Upper lobe of left lung (tissue), 6 donors: ENCODE results near the gene RPS24. TPM values are rescaled to one million over a fixed set of nuclear protein-coding genes. Genes with fewer than 3 reads are reported as not detected.
"Not testable (repeated sequence)": the region's sequence is repeated elsewhere in the genome, so short reads cannot be mapped to it uniquely, and the experiment has no call there.

Source experiments
- ATAC-seq, 2 donors: fragments of 200-7000 bp; cut with Tn5 transposase; one replicate each; pipeline ENCODE4 v1.9.1; 2022; ENCODE audit warnings: mild to moderate bottlenecking in 2 of 2, moderate library complexity in 2 of 2; ENCODE audit not compliant: low FRiP score in 2 of 2
- DNase-seq, 2 donors: peaks; one replicate each; pipeline ENCODE4 v3.0.0-alpha.2; 2019 to 2020
- H3K27ac ChIP-seq, 4 donors: fragments of 200-600 bp; sonication (generic); one replicate each; pipeline ENCODE4 v1.5.1; 2016 to 2019
- H3K27me3 ChIP-seq, 4 donors: fragments of 200-600 bp; sonication (generic); one replicate each; pipeline ENCODE4 v1.5.1; 2017 to 2019
- H3K36me3 ChIP-seq, 4 donors: fragments of 200-600 bp; sonication (generic); one replicate each; pipeline ENCODE4 v1.5.1; 2016 to 2019
- H3K4me1 ChIP-seq, 4 donors: fragments of 200-600 bp; sonication (generic); one replicate each; pipeline ENCODE4 v1.5.1; 2018 to 2019
- H3K4me3 ChIP-seq, 4 donors: fragments of 200-600 bp; sonication (generic); one replicate each; pipeline ENCODE4 v1.5.1; 2017 to 2019; ENCODE audit warnings: mild to moderate bottlenecking in 2 of 4, moderate library complexity in 1 of 4
- H3K9me3 ChIP-seq, 4 donors: fragments of 200-600 bp; sonication (generic); one replicate each; pipeline ENCODE4 v1.5.1; 2018 to 2019
- CTCF ChIP-seq, 6 experiments: fragments of 450-650 bp in 4 of 6; fragments of 200-600 bp in 2 of 6; sonication (generic) in 2 of 6; IDR thresholded peaks; one replicate each; pipeline ENCODE4 v1.5.1; 2016 to 2019; ENCODE audit warnings: antibody characterized with exemption in 6 of 6
- EP300 ChIP-seq, 4 donors: sonication (generic); formaldehyde crosslinking; IDR thresholded peaks; one replicate each; pipeline ENCODE4 v1.5.1; 2017; ENCODE audit warnings: antibody characterized with exemption in 4 of 4, control low read depth in 2 of 4
- POLR2A ChIP-seq, 4 donors: fragments of 450-650 bp; IDR thresholded peaks; one replicate each; pipeline ENCODE4 v1.5.1; 2016 to 2017; ENCODE audit warnings: antibody characterized with exemption in 4 of 4, mild to moderate bottlenecking in 2 of 4
- POLR2AphosphoS5 ChIP-seq, 2 donors: sonication (generic); formaldehyde crosslinking; IDR thresholded peaks; one replicate each; pipeline ENCODE4 v1.5.1; 2017; ENCODE audit warnings: antibody characterized with exemption in 2 of 2
- WGBS, 2 donors: methylation state at CpG; one replicate each; pipeline ENCODE4 v1.1.5; 2017 to 2018; 5-methylcytosine and 5-hydroxymethylcytosine counted together
- total RNA-seq, 6 donors: library from RNA; depleted of rRNA in 4 of 6; stranded (reverse); fragments of >200 nt in 4 of 6; gene quantifications; one replicate each; pipeline versions ENCODE4 v1.1.0 to v1.2.1, GENCODE V29; 2016 to 2021
- donor health status: DM: no; HTN: no; CAD: no; lungs with moderate emphysema.
- donor health status: DM: no; HTN: yes; CAD: no; lungs with severe emphysema.

The RPS24 gene
- total RNA-seq, 6 donors from 2014 or later, result 960 to 2,499 (median 1,242) TPM

GRCh38 chr10:78071857-78072179 is 38.2 kb downstream of the RPS24 start:
- Histone ChIP-seq H3K4me1 (no peaks in the 10 kb centered on the region), H3K9me3 (no peaks in the 10 kb centered on the region), H3K36me3 (no peaks in the 10 kb centered on the region), H3K27ac (no peak overlapping the region), H3K4me3 (no peak overlapping the region), H3K27me3 (no peaks in the 10 kb centered on the region)
- DNase-seq, result no peak
- ATAC-seq, result no peak
- WGBS, 2 donors, result 91 to 96% methylated on average over 4 of the region's 4 CpGs
- TF ChIP-seq POLR2A (IDR thresholded peaks at IDR 0.05), result no peak
- no peak for TF ChIP-seq EP300 (IDR thresholded peaks at IDR 0.05)
- TF ChIP-seq CTCF (IDR thresholded peaks at IDR 0.05), result no peak
- TF ChIP-seq POLR2AphosphoS5 (IDR thresholded peaks at IDR 0.05), result no peak

- Histone ChIP-seq H3K4me1 (no peaks in the 10 kb centered on the region), H3K36me3 (no peaks in the 10 kb centered on the region), H3K4me3 (no peak overlapping the region), H3K27me3 (no peaks in the 10 kb centered on the region), H3K27ac (no peak overlapping the region), H3K9me3 (no peaks in the 10 kb centered on the region)
- no peak for TF ChIP-seq POLR2AphosphoS5 (IDR thresholded peaks at IDR 0.05)
- TF ChIP-seq EP300 (IDR thresholded peaks at IDR 0.05), result no peak
- TF ChIP-seq POLR2A (IDR thresholded peaks at IDR 0.05), result no peak
- TF ChIP-seq CTCF (IDR thresholded peaks at IDR 0.05), result no peak
- ATAC-seq, result no peak
- DNase-seq, result no peak
Observed at GRCh38 chr10:78072504-78072903, 38.8 kb downstream of the RPS24 start.

- ATAC-seq, H3K27me3 ChIP-seq, H3K36me3 ChIP-seq, H3K4me3 ChIP-seq, H3K27ac ChIP-seq, H3K4me1 ChIP-seq, H3K9me3 ChIP-seq: not testable (repeated sequence)
- peak in 1 of 2 donors; percentile 64 for DNase-seq
- WGBS, 2 donors, result 92 to 100% methylated on average over 4 to 9 of the region's 29 CpGs
Observed at GRCh38 chr10:78075806-78076205, 42.1 kb downstream of the RPS24 start.

- WGBS, 2 donors, result 85% methylated on average over 4 of the region's 4 CpGs
- Histone ChIP-seq H3K27me3 (no peaks in the 10 kb centered on the region), H3K27ac (no peak overlapping the region)
Observed at GRCh38 chr10:78078539-78079330, 45.1 kb downstream of the RPS24 start.

GRCh38 chr10:78079411-78079810 is 45.7 kb downstream of the RPS24 start:
- Histone ChIP-seq H3K27me3 (no peaks in the 10 kb centered on the region), H3K36me3 (no peaks in the 10 kb centered on the region), H3K4me3 (no peak overlapping the region), H3K27ac (no peak overlapping the region), H3K4me1 (no peaks in the 10 kb centered on the region), H3K9me3 (no peaks in the 10 kb centered on the region)
- 85 to 94% methylated on average over 6 of the region's 6 CpGs for WGBS, 2 donors
- DNase-seq (no peak), ATAC-seq (no peak)
- TF ChIP-seq POLR2AphosphoS5 (IDR thresholded peaks at IDR 0.05) (no peak), POLR2A (IDR thresholded peaks at IDR 0.05) (no peak), EP300 (IDR thresholded peaks at IDR 0.05) (no peak), CTCF (IDR thresholded peaks at IDR 0.05) (no peak)

More at GRCh38 chr10:78078539-78079330, 45.1 kb downstream of the RPS24 start:
- no peaks in the 10 kb centered on the region for H3K9me3 ChIP-seq
- H3K36me3 ChIP-seq, result no peaks in the 10 kb centered on the region
- ATAC-seq, result no peak
- H3K4me3 ChIP-seq, result no peak overlapping the region
- TF ChIP-seq POLR2AphosphoS5 (IDR thresholded peaks at IDR 0.05) (no peak), EP300 (IDR thresholded peaks at IDR 0.05) (no peak), POLR2A (IDR thresholded peaks at IDR 0.05) (no peak), CTCF (IDR thresholded peaks at IDR 0.05) (no peak)
- H3K4me1 ChIP-seq, result no peaks in the 10 kb centered on the region
- no peak for DNase-seq
